Muscle layer of duodenum (tissue), 2 donors: ENCODE results near the gene SYPL1.

Experiments used
- H3K27ac ChIP-seq: one replicate; pipeline ENCODE4 v1.7.0; 2013; ENCODE audit warnings: mild to moderate bottlenecking, low read length
- H3K27me3 ChIP-seq: one replicate; pipeline ENCODE4 v1.7.0; 2013; ENCODE audit warnings: low read depth, mild to moderate bottlenecking, control low read depth, low read length
- H3K36me3 ChIP-seq, 2 donors: one replicate each; pipeline ENCODE4 v1.7.0; 2013; ENCODE audit warnings: low read length in 2 of 2, control low read depth in 1 of 2, mild to moderate bottlenecking in 1 of 2; ENCODE audit not compliant: insufficient read depth in 2 of 2, control insufficient read depth in 1 of 2
- H3K4me1 ChIP-seq, 2 donors: one replicate each; pipeline ENCODE4 v1.7.0; 2013; ENCODE audit warnings: low read length in 2 of 2, mild to moderate bottlenecking in 2 of 2, control low read depth in 1 of 2, moderate library complexity in 1 of 2; ENCODE audit not compliant: insufficient read depth in 2 of 2, control insufficient read depth in 1 of 2
- H3K4me3 ChIP-seq, 2 donors: one replicate each; pipeline ENCODE4 v1.7.0; 2013; ENCODE audit warnings: low read length in 2 of 2, low read depth in 1 of 2, mild to moderate bottlenecking in 1 of 2
- H3K9me3 ChIP-seq, 2 donors: one replicate each; pipeline ENCODE4 v1.7.0; 2013; ENCODE audit warnings: low read length in 2 of 2, control low read depth in 1 of 2, mild to moderate bottlenecking in 1 of 2; ENCODE audit not compliant: control insufficient read depth in 1 of 2
- donor health status: healthy.

The SYPL1 gene

DNA sequence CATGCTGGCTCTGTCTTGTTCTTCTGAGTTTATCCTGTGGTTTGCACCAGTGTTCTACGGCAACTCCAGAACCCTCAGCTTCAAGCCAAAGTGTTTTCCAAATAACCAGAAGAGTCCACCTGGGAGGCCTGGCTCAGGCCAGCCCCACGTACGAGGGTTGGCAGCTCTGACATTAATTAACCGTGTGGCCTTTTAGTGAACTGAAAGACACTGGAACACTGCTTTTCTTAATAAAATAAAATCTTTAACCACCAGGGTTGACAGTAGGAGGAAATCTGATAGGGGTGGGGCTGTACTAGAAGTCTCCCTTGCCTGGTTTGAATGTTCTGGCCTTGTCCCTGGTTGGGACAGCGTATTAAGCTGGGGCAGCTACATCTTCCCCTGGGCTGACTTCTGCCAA, 64.9 kb downstream of the SYPL1 start:
- no peaks in the 10 kb centered on the region for H3K36me3 ChIP-seq
- H3K27ac ChIP-seq, result no peak overlapping the region
- H3K4me3 ChIP-seq, result no peak overlapping the region
- H3K27me3 ChIP-seq, result no peaks in the 10 kb centered on the region
- no peaks in the 10 kb centered on the region for H3K9me3 ChIP-seq
- peaks cover 3 to 21% of the 10 kb centered on the region in 2 donors for H3K4me1 ChIP-seq

DNA sequence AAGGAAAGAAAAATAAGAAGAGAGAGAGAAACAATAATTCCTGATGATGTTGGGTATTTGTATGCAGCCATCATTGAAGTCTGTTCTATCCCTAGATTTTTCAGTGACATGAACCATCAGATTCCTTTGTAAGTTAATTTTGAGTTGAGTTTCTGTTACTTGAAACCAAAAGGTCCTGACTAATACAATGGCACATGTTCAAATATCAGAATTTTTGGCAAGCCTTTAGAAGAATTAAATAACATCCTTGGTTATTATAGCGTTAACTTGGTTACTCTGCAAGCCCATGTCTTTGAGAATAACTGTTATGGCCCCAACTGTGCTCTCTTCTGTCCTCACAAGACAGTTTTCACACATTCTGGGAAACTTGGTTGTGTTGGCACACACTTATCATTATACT, 66.5 kb downstream of the SYPL1 start:
- Histone ChIP-seq H3K4me3 (no peak overlapping the region), H3K9me3 (no peaks in the 10 kb centered on the region), H3K27me3 (no peaks in the 10 kb centered on the region), H3K27ac (no peak overlapping the region), H3K4me1 (peaks cover 3 to 13% of the 10 kb centered on the region in 2 donors), H3K36me3 (no peaks in the 10 kb centered on the region)

DNA sequence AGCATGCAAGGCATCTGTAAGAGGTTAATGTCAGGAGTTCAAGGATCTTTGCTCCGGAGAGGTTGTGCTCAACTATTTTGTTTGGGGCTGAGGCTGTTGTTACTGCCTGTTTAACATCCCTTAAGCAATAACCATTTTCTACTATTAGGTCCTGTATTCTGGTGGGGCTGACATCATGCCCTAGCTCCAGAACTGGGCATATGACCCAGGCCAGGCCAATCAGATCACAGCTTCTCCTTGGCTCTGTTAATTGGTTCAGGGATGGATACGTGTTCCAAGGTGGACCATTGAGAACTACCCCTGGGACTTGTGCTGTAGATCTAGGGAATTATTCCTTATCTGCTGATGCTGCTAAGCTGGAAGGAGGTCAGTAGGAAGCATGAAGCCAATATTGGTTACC, 67.0 kb downstream of the SYPL1 start:
- Histone ChIP-seq H3K27me3 (no peaks in the 10 kb centered on the region), H3K9me3 (no peaks in the 10 kb centered on the region), H3K4me3 (no peak overlapping the region), H3K27ac (no peak overlapping the region), H3K4me1 (peaks cover 3 to 9% of the 10 kb centered on the region in 2 donors), H3K36me3 (no peaks in the 10 kb centered on the region)

DNA sequence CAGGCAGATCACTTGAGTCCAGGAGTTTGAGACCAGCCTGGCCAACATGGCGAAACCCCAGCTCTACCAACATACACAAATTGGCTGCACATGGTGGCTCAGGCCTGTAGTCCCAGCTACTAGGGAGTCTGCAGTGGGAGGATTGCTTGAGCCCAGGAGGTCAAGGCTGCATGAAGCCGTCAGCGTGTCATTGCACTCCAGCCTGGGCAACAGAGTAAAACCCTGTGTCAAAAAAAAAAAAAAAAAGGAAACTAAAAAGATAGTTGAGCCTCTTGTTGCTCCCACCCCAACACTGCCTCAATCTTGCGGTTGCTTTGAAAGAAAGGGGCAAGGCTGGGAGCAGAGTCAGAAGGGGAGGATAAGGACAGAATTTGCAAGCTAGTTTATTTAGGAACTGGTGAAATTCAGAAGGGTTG, 69.9 kb downstream of the SYPL1 start:
- no peaks in the 10 kb centered on the region for H3K27me3 ChIP-seq
- H3K4me3 ChIP-seq, result no peak overlapping the region
- H3K4me1 ChIP-seq, result peaks cover 3 to 5% of the 10 kb centered on the region in 2 donors
- no peak overlapping the region for H3K27ac ChIP-seq
- H3K36me3 ChIP-seq, result no peaks in the 10 kb centered on the region
- H3K9me3 ChIP-seq, result no peaks in the 10 kb centered on the region

DNA sequence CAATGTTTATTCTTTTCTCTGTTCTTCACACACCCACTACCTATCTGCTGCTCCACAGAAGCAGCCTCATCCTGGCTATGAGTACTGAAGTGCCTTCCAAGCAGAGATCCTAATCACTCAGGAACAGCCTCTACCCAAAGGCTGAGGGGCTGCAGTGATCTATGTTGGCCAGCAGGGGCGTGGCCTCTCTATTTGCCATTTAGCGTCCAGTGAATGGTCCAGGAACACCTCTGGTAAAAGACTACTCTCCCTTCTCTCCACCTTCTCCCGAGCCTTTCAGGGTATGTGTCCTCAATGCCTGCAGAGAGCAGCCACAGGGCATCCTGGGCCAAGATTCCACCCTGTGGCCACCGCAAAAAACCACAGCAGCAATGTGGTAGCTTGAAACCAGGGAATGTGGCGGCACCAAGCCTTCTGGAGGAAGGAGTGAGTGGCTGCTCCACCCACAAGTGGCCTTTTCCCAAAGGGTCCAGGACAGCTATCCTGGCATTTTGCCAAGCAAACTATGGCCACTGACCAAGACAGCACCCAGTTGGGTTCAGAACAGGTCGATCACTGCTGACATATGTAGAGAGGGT, 70.9 kb downstream of the SYPL1 start:
- Histone ChIP-seq H3K27ac (no peak overlapping the region), H3K4me3 (no peak overlapping the region), H3K27me3 (no peaks in the 10 kb centered on the region), H3K9me3 (no peaks in the 10 kb centered on the region), H3K36me3 (no peaks in the 10 kb centered on the region), H3K4me1 (peaks cover 3 to 5% of the 10 kb centered on the region in 2 donors)
